HFFc6 (cell line): ENCODE results near the gene STEAP3. TPM values are rescaled to one million over a fixed set of nuclear protein-coding genes. Genes with fewer than 3 reads are reported as not detected.

Source experiments
- DNase-seq: peaks from one replicate; pipeline ENCODE4 v3.0.0-alpha.2; 2018
- H3K27ac Mint-ChIP-seq: 2 replicates; pipeline ENCODE4 v1.8.0; 2020; ENCODE audit warnings: mild to moderate bottlenecking, mixed read lengths
- H3K27me3 Mint-ChIP-seq: 2 replicates; pipeline ENCODE4 v1.8.0; 2021; ENCODE audit warnings: mild to moderate bottlenecking, moderate library complexity, mixed read lengths; ENCODE audit not compliant: insufficient read depth
- H3K36me3 Mint-ChIP-seq: 2 replicates; pipeline ENCODE4 v1.8.0; 2021; ENCODE audit warnings: low read depth, mixed read lengths
- H3K4me1 Mint-ChIP-seq: 2 replicates; pipeline ENCODE4 v1.8.0; 2020; ENCODE audit warnings: low read depth, mixed read lengths
- H3K4me3 Mint-ChIP-seq: 2 replicates; pipeline ENCODE4 v1.8.0; 2020; ENCODE audit warnings: mild to moderate bottlenecking, moderate library complexity, mixed read lengths
- H3K9me3 Mint-ChIP-seq: 2 replicates; pipeline ENCODE4 v1.8.0; 2020; ENCODE audit warnings: mild to moderate bottlenecking, mixed read lengths
- total RNA-seq, 6 experiments: library from RNA; stranded (reverse); fragmentation: NEBNext Ultra II Directional; extraction: Animal tissue kit (Norgen Biotek cat#: 25700); gene quantifications; 2 replicates in 1 of 6; 3 replicates in 5 of 6; pipeline ENCODE4 v1.2.3, GENCODE V29; 2021
- TF ChIP-seq, protein P1 (sequence below): fragments of 200-600 bp; sonication (generic); IDR thresholded peaks from 2 replicates; pipeline ENCODE4 v1.5.0; 2021; ENCODE audit warnings: antibody characterized with exemption, mild to moderate bottlenecking

Gene STEAP3
- total RNA-seq, 6 experiments from 2014 or later = 20.7 to 37.3 (median 30.9) TPM

DNA sequence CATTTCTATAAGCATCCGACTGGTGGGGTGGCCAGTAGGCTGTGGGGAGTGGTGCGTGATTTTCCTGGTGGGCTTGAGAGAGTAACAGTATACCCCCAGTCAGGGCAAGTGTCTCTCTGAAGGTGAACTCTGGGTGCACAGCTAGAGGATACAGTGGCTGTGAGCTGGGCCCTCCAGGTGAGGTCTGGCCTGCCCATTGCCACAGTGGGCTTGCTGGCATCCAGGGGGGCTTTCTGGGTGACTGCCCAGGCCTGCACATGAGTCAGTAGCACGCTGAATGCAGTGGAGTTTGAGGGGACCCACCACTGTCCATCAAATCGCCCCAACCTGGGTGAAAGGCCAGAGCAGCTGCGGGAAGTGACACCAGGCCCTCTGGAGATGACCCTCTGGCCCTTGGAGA is 4.5 kb downstream of the STEAP3 start:
- no peak for DNase-seq
- Mint-ChIP-seq H3K4me1 (peaks cover 50% of the 10 kb centered on the region), H3K9me3 (no peaks in the 10 kb centered on the region), H3K27ac (no peak overlapping the region), H3K36me3 (no peaks in the 10 kb centered on the region), H3K4me3 (no peak overlapping the region), H3K27me3 (no peaks in the 10 kb centered on the region; the same call in 1 of the 2 replicates)
- TF ChIP-seq, protein P1, sequence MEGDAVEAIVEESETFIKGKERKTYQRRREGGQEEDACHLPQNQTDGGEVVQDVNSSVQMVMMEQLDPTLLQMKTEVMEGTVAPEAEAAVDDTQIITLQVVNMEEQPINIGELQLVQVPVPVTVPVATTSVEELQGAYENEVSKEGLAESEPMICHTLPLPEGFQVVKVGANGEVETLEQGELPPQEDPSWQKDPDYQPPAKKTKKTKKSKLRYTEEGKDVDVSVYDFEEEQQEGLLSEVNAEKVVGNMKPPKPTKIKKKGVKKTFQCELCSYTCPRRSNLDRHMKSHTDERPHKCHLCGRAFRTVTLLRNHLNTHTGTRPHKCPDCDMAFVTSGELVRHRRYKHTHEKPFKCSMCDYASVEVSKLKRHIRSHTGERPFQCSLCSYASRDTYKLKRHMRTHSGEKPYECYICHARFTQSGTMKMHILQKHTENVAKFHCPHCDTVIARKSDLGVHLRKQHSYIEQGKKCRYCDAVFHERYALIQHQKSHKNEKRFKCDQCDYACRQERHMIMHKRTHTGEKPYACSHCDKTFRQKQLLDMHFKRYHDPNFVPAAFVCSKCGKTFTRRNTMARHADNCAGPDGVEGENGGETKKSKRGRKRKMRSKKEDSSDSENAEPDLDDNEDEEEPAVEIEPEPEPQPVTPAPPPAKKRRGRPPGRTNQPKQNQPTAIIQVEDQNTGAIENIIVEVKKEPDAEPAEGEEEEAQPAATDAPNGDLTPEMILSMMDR = no peak

DNA sequence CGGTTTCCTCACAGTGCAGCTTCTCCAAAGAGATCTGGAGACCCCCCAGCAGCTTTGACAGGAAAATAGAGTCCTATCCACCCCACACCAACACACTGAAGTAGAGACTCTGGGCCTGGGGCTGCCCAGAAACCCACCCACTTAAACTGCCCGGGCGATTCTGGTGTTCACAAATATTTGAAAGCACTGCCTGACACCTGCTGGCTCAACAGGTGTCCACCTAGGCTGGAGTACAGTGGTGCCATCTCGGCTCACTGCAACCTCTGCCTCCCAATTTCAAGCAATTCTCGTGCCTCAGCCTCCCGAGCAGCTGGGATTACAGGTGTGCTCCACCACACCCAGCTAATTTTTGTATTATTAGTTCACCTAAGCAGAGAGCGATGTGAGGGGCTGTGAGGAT is 5.3 kb downstream of the STEAP3 start:
- no peak overlapping the region for H3K4me3 Mint-ChIP-seq

GRCh38 chr2:119229716-119230115 is 6.1 kb downstream of the STEAP3 start:
- Mint-ChIP-seq H3K27ac (peak overlapping the region; percentile 3; the same call in 1 of the 2 replicates), H3K36me3 (no peaks in the 10 kb centered on the region), H3K9me3 (no peaks in the 10 kb centered on the region), H3K4me1 (peaks cover 54% of the 10 kb centered on the region), H3K27me3 (no peaks in the 10 kb centered on the region; the same call in 1 of the 2 replicates), H3K4me3 (no peak overlapping the region)
- no peak for DNase-seq
- TF ChIP-seq, protein P1 = no peak

More for the DNA sequence above, 5.3 kb downstream of the STEAP3 start:
- Mint-ChIP-seq H3K36me3 (no peaks in the 10 kb centered on the region), H3K27me3 (no peaks in the 10 kb centered on the region; the same call in 1 of the 2 replicates), H3K4me1 (peaks cover 58% of the 10 kb centered on the region), H3K27ac (no peak overlapping the region; the same call in 1 of the 2 replicates), H3K9me3 (no peaks in the 10 kb centered on the region)
- TF ChIP-seq, protein P1 = no peak
- no peak for DNase-seq

DNA sequence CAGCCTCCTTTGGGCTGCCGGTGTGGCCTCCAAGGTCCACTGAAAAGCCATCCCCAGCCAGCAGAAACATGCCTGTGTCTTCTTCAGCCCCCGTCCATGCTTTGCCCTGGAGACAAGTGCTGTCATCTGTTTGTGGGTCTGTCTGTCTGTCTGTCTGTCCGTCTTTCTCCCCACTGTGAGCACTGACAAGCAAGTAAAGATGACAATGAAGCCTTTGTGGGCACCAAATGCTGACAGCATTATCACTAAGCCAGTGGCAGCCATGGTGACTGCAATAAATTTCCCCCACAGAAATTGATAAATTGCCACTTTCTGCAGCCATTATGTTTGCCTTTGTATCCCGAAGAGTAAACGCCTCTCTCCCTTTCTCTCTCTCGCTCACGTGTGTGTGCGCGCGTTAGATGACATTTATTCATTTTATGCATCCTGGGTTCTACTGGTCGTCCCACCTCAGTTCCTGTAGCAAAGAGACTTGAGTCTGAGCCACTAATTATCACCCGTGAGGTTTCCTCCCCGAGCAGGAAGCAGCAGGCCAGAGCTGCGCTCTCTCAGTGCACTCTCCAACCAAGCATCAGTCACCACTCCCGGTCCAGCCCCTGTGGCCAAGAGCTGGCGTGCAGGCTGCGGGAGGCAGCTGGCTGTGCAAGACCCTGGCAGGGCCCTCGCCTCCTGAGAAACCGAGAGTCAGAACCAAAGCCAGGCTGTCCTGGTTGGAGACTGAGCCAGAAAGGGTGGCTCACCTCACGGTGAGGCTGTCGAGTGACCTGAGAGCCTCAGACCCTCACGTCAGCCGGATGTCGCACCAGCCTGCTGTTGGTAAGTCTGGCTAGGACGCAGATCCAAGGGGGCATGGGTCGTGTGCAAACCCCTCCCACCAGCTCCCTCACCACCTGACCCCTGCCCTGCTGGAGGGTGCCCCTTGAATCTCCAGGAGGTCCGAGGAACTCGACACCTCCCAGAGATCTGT is 6.9 kb downstream of the STEAP3 start:
- H3K9me3 Mint-ChIP-seq = no peaks in the 10 kb centered on the region
- peak overlapping the region; percentile 79; the same call in 1 of the 2 replicates for H3K4me3 Mint-ChIP-seq
- H3K27me3 Mint-ChIP-seq = no peaks in the 10 kb centered on the region; the same call in 1 of the 2 replicates
- peak overlapping the region; percentile 92 for H3K27ac Mint-ChIP-seq
- H3K36me3 Mint-ChIP-seq = no peaks in the 10 kb centered on the region
- TF ChIP-seq, protein P1 = no peak
- peaks cover 48% of the 10 kb centered on the region for H3K4me1 Mint-ChIP-seq
- DNase-seq = peak; percentile 18

DNA sequence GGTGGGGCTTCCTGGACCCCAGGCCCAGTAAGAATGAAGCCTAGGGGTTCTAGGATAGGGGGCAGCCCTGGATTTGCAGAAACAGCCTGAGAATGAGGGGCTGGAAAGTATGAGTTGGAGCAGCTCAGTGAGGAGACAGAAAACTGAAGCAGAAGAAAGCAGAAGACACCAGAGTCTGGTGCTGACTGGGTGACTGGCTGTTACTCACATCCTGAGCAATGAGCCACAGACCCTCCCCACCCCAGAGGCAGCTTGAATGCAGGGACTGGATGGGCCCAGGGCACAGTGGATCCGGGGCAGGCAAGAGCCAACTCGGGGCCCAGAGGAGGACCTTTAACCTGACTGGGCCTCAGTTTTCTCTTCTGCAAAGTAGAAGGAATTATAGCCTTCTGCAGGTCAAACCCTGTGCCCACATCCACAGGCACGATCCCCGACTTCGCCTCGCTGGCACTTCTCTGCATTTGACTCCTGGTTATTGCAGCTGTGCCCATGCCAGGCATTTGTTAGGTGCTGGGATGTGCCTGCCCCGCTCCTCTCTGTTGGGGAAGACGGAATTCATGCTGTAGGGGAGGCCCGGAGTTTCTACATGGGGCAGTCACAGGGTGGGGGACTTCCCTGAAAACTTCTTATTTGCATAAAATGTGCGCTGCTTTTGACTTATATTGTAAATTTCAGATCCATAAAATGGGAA is 8.5 kb downstream of the STEAP3 start:
- TF ChIP-seq, protein P1 = no peak
- DNase-seq = peak; percentile 52
- Mint-ChIP-seq H3K36me3 (no peaks in the 10 kb centered on the region), H3K4me3 (peak overlapping the region; percentile 79), H3K27me3 (no peaks in the 10 kb centered on the region; the same call in 1 of the 2 replicates), H3K9me3 (no peaks in the 10 kb centered on the region), H3K4me1 (peaks cover 42% of the 10 kb centered on the region), H3K27ac (peak overlapping the region; percentile 92)
